GM21360 (cell line): ENCODE data around the gene ZDHHC11.

Source experiments
- ATAC-seq: cut with Tn5 transposase; IDR thresholded peaks from one replicate; pipeline ENCODE4 v1.9.1; 2021; ENCODE audit warnings: mild to moderate bottlenecking, moderate library complexity; ENCODE audit not compliant: unreplicated experiment

Gene ZDHHC11, protein sequence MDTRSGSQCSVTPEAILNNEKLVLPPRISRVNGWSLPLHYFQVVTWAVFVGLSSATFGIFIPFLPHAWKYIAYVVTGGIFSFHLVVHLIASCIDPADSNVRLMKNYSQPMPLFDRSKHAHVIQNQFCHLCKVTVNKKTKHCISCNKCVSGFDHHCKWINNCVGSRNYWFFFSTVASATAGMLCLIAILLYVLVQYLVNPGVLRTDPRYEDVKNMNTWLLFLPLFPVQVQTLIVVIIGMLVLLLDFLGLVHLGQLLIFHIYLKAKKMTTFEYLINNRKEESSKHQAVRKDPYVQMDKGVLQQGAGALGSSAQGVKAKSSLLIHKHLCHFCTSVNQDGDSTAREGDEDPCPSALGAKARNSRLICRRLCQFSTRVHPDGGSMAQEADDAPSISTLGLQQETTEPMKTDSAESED

GRCh38 chr5:850511-851006 lies at the start of gene ZDHHC11:
Gene ZDHHC11, minus strand, starts transcription at chr5:850986. Its CDS starts 384 bp downstream, at chr5:850602.
- ATAC-seq, result no peak

- ATAC-seq, result no peak
Observed at GRCh38 chr5:893711-894110, 42.9 kb upstream of the ZDHHC11 start.

DNA sequence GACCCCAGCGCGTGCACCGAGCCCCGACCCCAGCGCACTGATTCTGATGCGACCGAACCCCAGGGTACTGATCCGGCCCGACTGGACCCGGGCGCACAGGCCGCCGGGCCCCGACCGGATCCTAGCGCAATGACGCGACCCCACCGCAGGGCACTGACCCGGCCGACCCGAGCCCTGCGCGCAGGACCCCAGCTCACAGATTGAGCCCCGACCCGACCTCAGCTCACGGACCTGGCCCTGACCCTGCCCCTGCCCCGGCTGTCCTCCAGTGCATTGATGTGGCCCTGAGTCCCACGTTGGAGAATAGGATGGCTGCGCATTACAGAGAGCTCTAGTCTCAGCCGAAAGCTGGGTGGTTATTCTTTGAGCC lies 42.3 kb upstream of the ZDHHC11 start:
- peak; percentile 16 for ATAC-seq

GRCh38 chr5:892394-893136 lies 41.8 kb upstream of the ZDHHC11 start, which contains the start of the genes BRD9 and TRIP13:
Gene BRD9, minus strand, starts transcription at chr5:892801. Its CDS starts 144 bp downstream, at chr5:892657.
Gene TRIP13, plus strand, starts transcription at chr5:892884. Its CDS starts 115 bp downstream, at chr5:892999.
- peak; percentile 93 for ATAC-seq

DNA sequence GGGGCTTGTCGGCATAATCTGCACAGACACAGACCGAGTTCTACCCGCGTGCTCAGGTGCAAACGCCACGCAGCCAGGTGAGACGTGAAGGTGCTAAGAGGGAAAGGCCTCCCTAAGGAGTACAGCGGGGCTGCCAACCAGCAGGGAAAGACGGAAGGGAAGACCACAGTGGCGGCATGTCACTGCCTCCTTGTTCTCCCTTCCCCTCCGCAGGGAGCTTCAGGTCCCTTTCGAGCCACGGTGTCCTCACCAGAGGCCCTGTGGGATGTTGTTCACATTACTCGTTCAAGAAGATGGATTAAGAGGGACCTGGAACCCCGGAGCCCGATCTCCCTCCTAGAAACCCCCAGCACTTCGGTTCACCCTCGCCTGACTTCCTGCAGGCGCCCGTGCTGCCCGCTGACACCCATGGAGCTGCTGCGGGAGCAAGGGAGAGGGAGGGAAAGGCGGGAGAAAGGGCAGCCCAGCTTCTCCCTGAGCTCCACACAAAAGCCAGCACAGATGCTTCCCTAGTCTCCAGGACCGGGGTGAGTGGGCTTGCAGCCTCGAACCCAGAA lies 41.1 kb upstream of the ZDHHC11 start:
- ATAC-seq, result no peak

DNA sequence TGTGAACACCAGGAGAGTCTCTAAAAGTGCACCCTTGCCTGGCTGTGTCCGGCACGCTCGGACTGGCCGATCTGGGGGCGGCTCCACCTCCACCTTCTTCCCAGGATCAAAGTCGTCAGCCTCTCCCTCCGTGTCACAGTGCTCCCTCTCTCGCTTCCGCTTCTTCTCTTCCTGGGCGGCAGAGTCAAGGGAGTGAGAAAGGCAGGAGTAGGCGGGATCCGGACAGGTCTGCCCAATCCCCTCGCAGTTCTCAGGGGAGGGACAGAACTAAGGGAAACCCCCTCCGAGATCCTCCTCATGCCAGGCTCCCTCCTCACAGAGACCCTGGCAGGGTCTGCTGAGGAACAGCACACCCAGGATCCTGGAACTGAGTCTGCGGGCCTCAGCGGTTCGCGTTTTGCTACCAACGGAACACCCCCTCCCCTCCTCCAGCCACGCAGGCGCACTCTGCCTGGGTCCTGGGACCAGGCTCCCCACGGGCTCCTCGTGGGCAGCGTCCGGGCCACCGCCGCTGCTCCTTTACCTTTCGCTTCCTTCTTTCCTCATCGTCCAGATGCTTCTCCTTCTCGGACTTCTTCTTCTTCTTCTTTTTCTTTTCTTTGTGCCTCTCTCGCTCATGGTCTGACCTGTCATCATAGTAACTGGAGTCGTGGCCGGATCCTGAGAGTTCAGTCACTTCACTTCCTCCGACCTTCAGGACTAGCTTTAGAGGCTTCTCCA lies 40.5 kb upstream of the ZDHHC11 start:
- ATAC-seq, result no peak

GRCh38 chr5:889075-889710 lies 38.4 kb upstream of the ZDHHC11 start:
- no peak for ATAC-seq

- ATAC-seq, result no peak
Observed at GRCh38 chr5:888638-889035, 37.9 kb upstream of the ZDHHC11 start.

- no peak for ATAC-seq
Observed at GRCh38 chr5:887947-888637, 37.3 kb upstream of the ZDHHC11 start.

DNA sequence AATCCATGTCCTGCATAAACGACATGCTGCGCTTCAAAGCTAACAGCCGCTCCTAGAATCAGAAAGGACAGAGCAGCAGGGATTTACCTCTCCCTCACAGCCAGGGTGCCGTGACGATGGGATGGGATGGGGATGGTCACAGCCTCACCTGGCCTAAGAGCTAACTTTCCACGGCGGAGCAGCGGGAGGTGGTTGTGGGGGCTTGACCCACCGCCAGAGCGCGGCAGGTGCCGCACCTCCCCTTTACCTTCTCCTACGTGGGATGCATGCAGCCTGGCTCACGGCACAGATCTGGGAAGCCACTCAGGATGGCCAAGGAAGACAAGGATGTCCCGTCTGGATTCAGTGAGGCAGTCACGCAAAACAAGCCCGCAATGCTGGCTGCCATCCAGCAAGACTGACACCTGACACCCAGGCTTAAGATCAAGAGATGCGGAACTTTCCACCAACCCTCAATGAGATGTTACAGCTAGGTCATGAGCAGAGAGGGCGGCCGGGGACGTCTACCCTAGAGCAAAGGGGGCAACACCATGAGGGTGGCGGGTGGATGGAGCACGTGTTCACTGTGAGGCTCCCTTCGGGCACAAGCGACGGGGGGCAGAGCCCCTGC lies 36.0 kb upstream of the ZDHHC11 start:
- no peak for ATAC-seq

GRCh38 chr5:886036-886435 lies 35.2 kb upstream of the ZDHHC11 start:
- ATAC-seq, result no peak

- no peak for ATAC-seq
Observed at GRCh38 chr5:885529-885928, 34.7 kb upstream of the ZDHHC11 start.

GRCh38 chr5:885127-885442 lies 34.3 kb upstream of the ZDHHC11 start:
- ATAC-seq, result no peak

- no peak for ATAC-seq
Observed at GRCh38 chr5:884345-885126, 33.8 kb upstream of the ZDHHC11 start.

- ATAC-seq, result no peak
Observed at GRCh38 chr5:883475-884181, 32.8 kb upstream of the ZDHHC11 start.

DNA sequence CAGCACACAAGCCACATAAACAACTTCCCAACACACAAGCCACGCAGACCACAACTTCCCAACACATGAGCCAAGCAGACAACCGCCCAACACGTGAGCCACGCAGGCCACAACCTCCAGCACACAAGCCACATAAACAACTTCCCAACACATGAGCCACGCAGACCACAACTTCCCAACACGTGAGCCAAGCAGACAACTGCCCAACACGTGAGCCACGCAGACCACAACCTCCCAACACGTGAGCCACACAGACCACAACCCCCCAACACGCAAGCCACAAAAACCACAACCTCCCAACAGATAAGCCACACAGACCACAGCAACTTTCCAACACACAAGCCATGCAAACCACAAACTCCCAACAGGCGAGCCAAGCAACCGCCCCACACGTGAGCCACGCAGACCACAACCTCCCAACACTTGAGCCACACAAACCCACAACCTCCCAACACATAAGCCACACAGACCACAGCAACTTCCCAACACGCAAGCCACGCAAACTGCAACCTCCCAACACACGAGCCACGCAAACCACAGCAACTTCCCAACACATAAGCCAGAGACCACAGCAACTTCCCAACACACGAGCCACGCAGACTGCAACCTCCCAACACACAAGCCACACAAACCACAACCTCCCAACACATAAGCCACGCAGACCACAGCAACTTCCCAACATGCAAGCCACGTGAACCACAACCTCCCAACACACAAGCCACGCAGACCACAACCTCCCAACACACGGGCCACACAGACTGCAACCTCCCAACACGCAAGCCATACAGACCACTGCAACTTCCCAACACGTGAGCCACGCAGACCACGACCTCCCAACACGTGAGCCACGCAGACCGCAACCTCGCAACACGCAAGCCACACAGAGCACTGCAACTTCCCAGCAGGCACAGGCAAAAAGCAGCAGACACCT lies 31.7 kb upstream of the ZDHHC11 start:
- no peak for ATAC-seq

GRCh38 chr5:881551-881935 lies 30.8 kb upstream of the ZDHHC11 start:
- no peak for ATAC-seq
